ACC112 (cell line): ENCODE data around the gene METTL6.

Experiments used
- H2AFZ ChIP-seq: fragments of 200-600 bp; sonication (generic); one replicate; pipeline ENCODE4 v1.6.0; 2017; ENCODE audit warnings: antibody characterized with exemption, low read length; ENCODE audit not compliant: unreplicated experiment
- H3K27ac ChIP-seq: fragments of 200-600 bp; sonication (generic); 2 replicates; pipeline ENCODE4 v1.5.1; 2014; ENCODE audit warnings: low read depth, mild to moderate bottlenecking, antibody characterized with exemption, low read length, moderate library complexity
- H3K27me3 ChIP-seq: fragments of 200-600 bp; sonication (generic); 2 replicates; pipeline ENCODE4 v1.6.1; 2014; ENCODE audit warnings: mild to moderate bottlenecking, antibody characterized with exemption, low read length, moderate library complexity, mixed read lengths; ENCODE audit not compliant: insufficient read depth
- H3K36me3 ChIP-seq: fragments of 200-600 bp; sonication (generic); 2 replicates; pipeline ENCODE4 v1.6.1; 2016; ENCODE audit warnings: mild to moderate bottlenecking, antibody characterized with exemption, low read length, moderate library complexity, mixed read lengths; ENCODE audit not compliant: insufficient read depth
- H3K4me1 ChIP-seq: fragments of 200-600 bp; sonication (generic); one replicate; pipeline ENCODE4 v1.6.1; 2016; ENCODE audit warnings: low read length, mixed read lengths; ENCODE audit not compliant: insufficient read depth, unreplicated experiment, control insufficient read depth
- H3K4me3 ChIP-seq: fragments of 200-600 bp; sonication (generic); 2 replicates; pipeline ENCODE4 v1.5.1; 2014; ENCODE audit warnings: mild to moderate bottlenecking, low read depth, low read length
- H3K79me2 ChIP-seq: fragments of 200-600 bp; sonication (generic); one replicate; pipeline ENCODE4 v1.6.0; 2016; ENCODE audit warnings: low read length; ENCODE audit not compliant: control insufficient read depth, unreplicated experiment, insufficient read depth

The METTL6 gene, protein sequence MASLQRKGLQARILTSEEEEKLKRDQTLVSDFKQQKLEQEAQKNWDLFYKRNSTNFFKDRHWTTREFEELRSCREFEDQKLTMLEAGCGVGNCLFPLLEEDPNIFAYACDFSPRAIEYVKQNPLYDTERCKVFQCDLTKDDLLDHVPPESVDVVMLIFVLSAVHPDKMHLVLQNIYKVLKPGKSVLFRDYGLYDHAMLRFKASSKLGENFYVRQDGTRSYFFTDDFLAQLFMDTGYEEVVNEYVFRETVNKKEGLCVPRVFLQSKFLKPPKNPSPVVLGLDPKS

DNA sequence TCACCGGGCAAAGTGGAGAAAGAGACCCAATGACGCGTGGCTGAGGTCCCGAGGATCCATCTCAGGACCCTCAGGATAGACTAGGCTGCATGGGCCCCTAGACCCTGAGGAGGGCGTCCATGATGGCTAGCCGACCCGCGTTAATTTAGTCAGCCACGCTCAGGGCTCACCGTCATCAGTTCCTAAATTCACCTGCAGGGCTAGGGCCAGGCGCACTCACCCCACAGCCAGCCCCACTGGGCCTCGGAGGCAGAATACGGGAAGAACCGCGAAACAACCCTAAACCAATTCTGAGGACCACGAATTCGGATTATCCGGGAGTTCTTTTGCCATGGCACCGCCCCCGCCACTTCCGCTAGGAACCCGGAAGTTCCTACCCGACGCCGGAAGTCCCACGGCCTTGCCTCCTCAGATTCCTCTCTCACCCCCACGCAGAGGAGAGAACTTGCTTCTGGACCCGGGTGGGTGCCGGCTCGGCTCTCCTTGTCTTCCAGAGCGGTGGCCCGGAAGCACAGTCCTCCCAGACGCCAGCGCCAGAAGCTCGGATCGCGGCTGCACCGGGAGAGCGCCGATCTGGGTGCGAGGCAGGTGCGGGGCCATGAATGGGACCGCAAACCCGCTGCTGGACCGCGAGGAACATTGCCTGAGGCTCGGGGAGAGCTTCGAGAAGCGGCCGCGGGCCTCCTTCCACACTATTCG is at the start of gene METTL6, which contains the start of gene EAF1:
METTL6 (minus strand) TSS at position 363 of the 699 bp plus-strand sequence. CDS start 1,033 bp downstream, outside the sequence.
EAF1 (plus strand) TSS at position 417 of the 699 bp plus-strand sequence; CDS start at position 599, 182 bp downstream.
- Histone ChIP-seq H3K27me3 (no peaks in the 10 kb centered on the region), H3K27ac (peak within 1 kb of the TSS; percentile 60), H2AFZ (peak within 1 kb of the TSS; percentile 89), H3K4me1 (peaks cover 12% of the 10 kb centered on the region), H3K4me3 (peak within 1 kb of the TSS; percentile 93), H3K36me3 (peaks cover 24% of the 10 kb centered on the region), H3K79me2 (peaks cover 52% of the 10 kb centered on the region)

DNA sequence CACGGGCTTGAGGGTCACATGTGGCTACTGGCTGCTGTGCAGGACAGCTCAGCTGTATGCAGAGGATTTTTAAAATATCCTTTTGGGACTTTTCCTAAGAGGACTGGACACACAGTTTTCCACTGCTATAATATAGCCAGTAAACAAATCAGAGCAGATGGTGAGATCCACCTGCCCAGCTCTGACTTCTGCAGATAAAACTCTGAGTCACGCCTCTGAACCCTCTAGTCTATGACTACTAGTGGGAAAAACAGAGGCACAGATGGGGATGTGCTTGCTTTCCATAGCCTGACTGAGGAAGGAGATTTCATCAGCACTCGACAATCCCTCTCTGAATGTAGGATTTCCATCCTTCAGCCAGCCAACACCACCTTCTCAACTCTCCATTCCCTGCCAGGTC is 49.0 kb upstream of the METTL6 start:
- Histone ChIP-seq H2AFZ (no peak overlapping the region), H3K27ac (no peak overlapping the region), H3K36me3 (no peaks in the 10 kb centered on the region), H3K4me3 (no peak overlapping the region), H3K4me1 (no peaks in the 10 kb centered on the region), H3K27me3 (peaks cover 4% of the 10 kb centered on the region; the same call in 1 of the 2 replicates), H3K79me2 (no peaks in the 10 kb centered on the region)

- Histone ChIP-seq H3K79me2 (no peaks in the 10 kb centered on the region), H2AFZ (no peak overlapping the region), H3K36me3 (no peaks in the 10 kb centered on the region), H3K4me3 (no peak overlapping the region), H3K27ac (no peak overlapping the region), H3K27me3 (peaks cover 8% of the 10 kb centered on the region; the same call in 1 of the 2 replicates), H3K4me1 (no peaks in the 10 kb centered on the region)
Measured at GRCh38 chr3:15475161-15475560, 47.8 kb upstream of the METTL6 start.

DNA sequence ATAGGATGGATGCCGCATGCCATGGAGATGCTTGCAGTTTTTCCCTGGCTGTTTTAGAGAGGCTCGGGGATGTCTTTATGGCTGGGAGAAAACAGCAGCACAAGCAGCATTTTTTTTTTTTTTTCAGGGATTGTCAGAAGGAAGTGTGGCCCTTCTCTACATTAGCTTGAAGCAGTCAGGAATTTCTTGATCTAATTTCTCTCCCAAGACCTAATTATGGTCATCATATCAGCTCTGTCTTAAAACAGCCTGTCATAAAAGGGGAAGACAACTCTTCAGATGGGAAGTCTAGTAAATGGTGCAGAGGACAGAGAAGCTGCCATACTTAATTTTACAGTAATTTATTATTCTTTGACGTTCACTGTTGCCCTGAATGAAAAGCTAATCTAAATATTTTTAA is 44.5 kb upstream of the METTL6 start:
- no peak overlapping the region for H3K27ac ChIP-seq
- no peak overlapping the region for H2AFZ ChIP-seq
- H3K79me2 ChIP-seq, result no peaks in the 10 kb centered on the region

DNA sequence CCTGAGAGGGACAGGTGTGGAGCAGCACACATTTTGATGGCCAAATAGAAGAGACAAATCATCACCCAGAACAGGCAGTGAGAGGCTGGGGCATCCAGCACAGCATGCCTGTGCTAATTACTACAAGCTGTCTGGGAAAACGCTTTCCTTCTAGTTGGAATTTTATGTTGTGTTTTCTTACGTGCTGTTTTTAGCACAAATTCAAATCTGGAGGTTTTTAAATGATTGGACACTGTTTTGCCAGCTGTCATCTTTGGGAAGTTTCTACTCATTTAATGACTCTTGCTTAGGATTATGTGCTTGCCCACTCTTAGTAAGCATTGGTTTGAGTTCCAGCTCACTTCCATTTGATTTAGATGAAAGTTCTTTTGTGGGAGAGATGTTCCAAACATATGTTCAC is 43.5 kb upstream of the METTL6 start:
- H3K27me3 ChIP-seq, result peaks cover 3% of the 10 kb centered on the region; the same call in 1 of the 2 replicates
- no peak overlapping the region for H3K27ac ChIP-seq
- no peak overlapping the region for H2AFZ ChIP-seq
- H3K79me2 ChIP-seq, result no peaks in the 10 kb centered on the region
- no peak overlapping the region for H3K4me3 ChIP-seq
- no peaks in the 10 kb centered on the region for H3K36me3 ChIP-seq
- no peaks in the 10 kb centered on the region for H3K4me1 ChIP-seq

More for the DNA sequence above, 44.5 kb upstream of the METTL6 start:
- Histone ChIP-seq H3K4me3 (no peak overlapping the region), H3K4me1 (no peaks in the 10 kb centered on the region), H3K27me3 (peaks cover 3% of the 10 kb centered on the region; the same call in 1 of the 2 replicates), H3K36me3 (no peaks in the 10 kb centered on the region)

- no peak overlapping the region for H3K4me3 ChIP-seq
- no peaks in the 10 kb centered on the region for H3K4me1 ChIP-seq
- no peaks in the 10 kb centered on the region for H3K36me3 ChIP-seq
- peaks cover 3% of the 10 kb centered on the region; the same call in 1 of the 2 replicates for H3K27me3 ChIP-seq
- H3K27ac ChIP-seq, result no peak overlapping the region
- no peaks in the 10 kb centered on the region for H3K79me2 ChIP-seq
- no peak overlapping the region for H2AFZ ChIP-seq
Measured at GRCh38 chr3:15470261-15470660, 42.9 kb upstream of the METTL6 start.

- Histone ChIP-seq H3K4me3 (no peak overlapping the region), H3K36me3 (no peaks in the 10 kb centered on the region), H3K4me1 (no peaks in the 10 kb centered on the region), H3K79me2 (no peaks in the 10 kb centered on the region), H3K27me3 (peaks cover 3% of the 10 kb centered on the region; the same call in 1 of the 2 replicates), H3K27ac (no peak overlapping the region), H2AFZ (no peak overlapping the region)
Measured at GRCh38 chr3:15467227-15468181, 40.2 kb upstream of the METTL6 start.

DNA sequence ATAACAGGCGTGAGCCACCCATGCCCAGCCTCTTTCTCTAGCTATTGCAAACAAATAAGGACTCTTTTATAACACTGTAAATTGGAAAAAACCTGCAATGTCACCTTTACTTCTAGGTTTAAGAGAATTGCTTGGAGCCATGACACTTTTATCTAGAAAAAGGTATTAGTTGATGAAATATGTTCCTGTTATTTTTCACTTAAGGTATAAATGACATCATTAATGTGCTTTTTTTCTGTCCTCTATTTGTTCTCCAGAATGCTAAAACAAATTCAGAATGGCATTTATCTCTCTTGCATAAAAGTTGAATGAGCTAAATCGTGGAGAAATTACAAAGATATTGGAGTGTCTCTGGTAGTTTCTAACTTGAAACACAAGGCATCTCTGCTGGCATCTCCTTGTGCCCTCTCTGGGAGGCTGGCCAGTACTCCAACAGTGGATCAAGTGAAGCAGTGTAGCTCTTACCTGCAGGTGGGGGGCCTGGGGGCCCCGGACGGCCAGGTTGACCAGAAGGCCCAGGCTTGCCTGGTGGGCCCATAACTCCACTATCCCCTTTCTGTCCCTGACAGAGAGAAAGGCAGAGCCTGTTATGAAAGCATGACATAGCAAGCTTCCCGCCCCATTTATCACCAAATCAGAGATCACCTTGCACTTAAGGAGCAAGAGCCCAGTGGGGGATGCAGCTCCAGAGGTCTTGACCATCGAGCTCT is 38.7 kb upstream of the METTL6 start:
- Histone ChIP-seq H3K27me3 (0 out of 2 replicates have a peak, but pooled peaks cover 3% of the 10 kb centered on the region), H3K4me1 (no peaks in the 10 kb centered on the region), H3K4me3 (no peak overlapping the region), H3K79me2 (no peaks in the 10 kb centered on the region), H3K36me3 (no peaks in the 10 kb centered on the region), H2AFZ (no peak overlapping the region), H3K27ac (no peak overlapping the region)

- no peaks in the 10 kb centered on the region for H3K4me1 ChIP-seq
- H2AFZ ChIP-seq, result no peak overlapping the region
- H3K4me3 ChIP-seq, result no peak overlapping the region
- no peaks in the 10 kb centered on the region for H3K27me3 ChIP-seq
- H3K36me3 ChIP-seq, result no peaks in the 10 kb centered on the region
- no peaks in the 10 kb centered on the region for H3K79me2 ChIP-seq
- H3K27ac ChIP-seq, result no peak overlapping the region
Measured at GRCh38 chr3:15462451-15462850, 35.1 kb upstream of the METTL6 start.
